ENCODE measurements around the gene ANKRD6. TPM values are rescaled to one million over a fixed set of nuclear protein-coding genes. Genes with fewer than 3 reads are reported as not detected.
A peak's percentile ranks its signal among the peaks of the same experiment; 100 is the strongest.

ANKRD6 gene
- total RNA-seq, 4 donors from 2014 or later, result 1.6 to 6.8 (median 2.9) TPM

DNA sequence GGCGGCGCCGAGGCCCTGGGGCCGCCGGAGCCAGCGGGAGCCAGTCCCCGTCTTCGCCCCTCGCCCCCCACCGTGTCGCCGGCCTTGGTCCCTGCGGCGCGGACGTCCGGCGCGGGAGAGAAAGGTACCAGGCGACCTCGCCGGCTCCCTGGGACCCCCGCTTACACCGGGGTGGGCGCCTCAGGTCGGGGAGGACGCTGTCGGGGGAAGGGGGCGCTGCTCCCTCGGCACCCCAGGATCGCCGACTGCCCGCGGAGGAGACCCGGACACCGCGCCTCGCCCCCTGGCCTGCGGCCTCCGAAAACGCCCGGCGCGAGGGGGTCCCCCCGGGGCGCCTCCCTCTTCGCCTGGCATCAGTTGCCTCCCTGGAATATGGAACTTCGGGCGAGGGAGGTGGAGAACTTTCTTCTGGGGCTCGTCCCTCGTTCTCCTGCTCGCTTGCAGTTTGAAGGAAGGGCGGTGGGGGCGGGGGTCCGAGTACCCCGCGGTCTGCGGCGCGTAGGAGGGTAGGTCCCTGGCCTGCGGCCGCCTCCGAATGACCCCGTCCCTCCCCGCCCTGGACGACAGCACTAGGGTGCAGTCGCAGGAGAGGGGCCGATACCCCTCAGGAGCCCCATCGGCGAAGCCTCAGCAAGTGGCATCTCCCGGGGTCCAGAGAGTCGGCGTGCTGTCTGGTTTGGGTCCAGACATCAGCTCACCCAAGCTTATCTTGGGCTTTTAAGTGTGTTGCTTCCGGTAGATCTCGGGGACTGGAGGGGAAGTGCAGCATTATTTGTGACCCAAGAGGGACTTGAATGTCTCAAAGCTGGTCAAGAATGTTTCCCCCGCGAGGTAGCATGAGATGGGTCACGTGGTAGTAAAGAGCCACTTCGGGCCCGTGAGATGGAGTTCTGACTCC lies 549 bp downstream of the ANKRD6 start:
- no peak for TF ChIP-seq POLR2A (IDR thresholded peaks at IDR 0.05)
- TF ChIP-seq CTCF (IDR thresholded peaks at IDR 0.05 in 4 of 5, conservative IDR thresholded peaks at IDR 0.05 in 1 of 5), result peak in 1 of 5 experiments; percentile 3
- Histone ChIP-seq H3K27me3 (no peaks in the 10 kb centered on the region), H3K9me3 (no peaks in the 10 kb centered on the region), H3K27ac (peak overlapping the region in 2 of 4 donors; percentile 34 to 56), H3K4me3 (peak overlapping the region; percentile 61 to 90 (median 74)), H3K4me1 (no peaks in the 10 kb centered on the region), H3K36me3 (no peaks in the 10 kb centered on the region)
- intact Hi-C loops (cut with DNase I; ENCODE audit: low total_unique reads) (loop anchor here (1.0 to 5.0 kb wide), 3 partner anchors 61 to 451 kb away; no protein-coding TSS in a partner anchor), in situ Hi-C loops (cut with MboI; ENCODE audit: low sequenced_read_pairs in 4 of 4) (loop anchor here in 2 of 4 donors (5.0 to 10.0 kb wide), 2 partner anchors 179 to 181 kb away; no protein-coding TSS in a partner anchor)
- DNase-seq (no peak), ATAC-seq (peak; percentile 38 to 56)

DNA sequence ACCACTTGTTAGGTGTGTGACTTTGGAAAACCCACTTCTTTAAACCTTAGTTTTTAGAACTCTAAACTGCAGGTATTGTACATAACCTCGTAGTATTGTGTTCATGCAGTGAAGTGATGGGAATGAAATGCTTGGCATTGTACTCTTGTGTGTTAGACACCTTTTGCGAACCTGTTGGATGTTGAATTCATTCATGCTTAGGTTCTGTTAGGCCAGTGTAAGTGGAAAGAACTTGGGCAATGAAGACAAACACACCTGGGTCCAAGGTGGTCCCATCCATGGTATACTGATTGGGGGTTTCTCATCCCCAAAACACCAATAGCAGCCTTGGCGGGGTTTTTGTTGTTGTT lies 1.2 kb downstream of the ANKRD6 start:
- in situ Hi-C loops (cut with MboI; ENCODE audit: low sequenced_read_pairs in 4 of 4), result loop anchor here in 2 of 4 donors (5.0 to 10.0 kb wide), 2 partner anchors 178 to 181 kb away; no protein-coding TSS in a partner anchor
- Histone ChIP-seq H3K27me3 (no peaks in the 10 kb centered on the region), H3K27ac (no peak overlapping the region), H3K9me3 (no peaks in the 10 kb centered on the region), H3K4me3 (peak overlapping the region in 3 of 4 donors; percentile 61 to 90 (median 78)), H3K4me1 (no peaks in the 10 kb centered on the region), H3K36me3 (no peaks in the 10 kb centered on the region)
- intact Hi-C loops (cut with DNase I; ENCODE audit: low total_unique reads), result loop anchor here (5.0 kb wide), 1 partner anchor 62 kb away; no protein-coding TSS in a partner anchor
- ATAC-seq, result peak in 1 of 2 donors; percentile 11
- DNase-seq, result no peak
- no peak for TF ChIP-seq CTCF (IDR thresholded peaks at IDR 0.05 in 4 of 5, conservative IDR thresholded peaks at IDR 0.05 in 1 of 5)
- no peak for TF ChIP-seq POLR2A (IDR thresholded peaks at IDR 0.05)

DNA sequence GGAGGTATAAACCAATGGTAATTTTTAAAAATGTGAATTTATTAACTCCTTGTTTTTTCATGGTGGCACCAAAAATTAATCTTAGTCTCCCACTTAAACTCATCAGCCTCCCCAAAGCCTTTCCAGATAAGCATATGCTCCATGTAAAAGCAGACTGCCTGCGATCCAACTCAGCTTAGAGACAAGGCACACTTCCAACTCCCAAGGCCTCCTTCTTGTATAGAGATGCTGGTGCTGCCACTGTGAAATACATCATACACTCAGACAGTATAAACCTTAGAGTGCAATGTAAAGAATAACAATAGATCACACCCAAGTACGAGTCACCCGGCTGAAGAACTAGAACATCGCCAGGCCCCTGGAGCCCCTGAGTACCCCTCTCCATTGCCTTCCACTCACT lies 2.0 kb downstream of the ANKRD6 start:
- H3K4me3 ChIP-seq, result no peak overlapping the region
- in situ Hi-C loops (cut with MboI; ENCODE audit: low sequenced_read_pairs in 4 of 4), result loop anchor here (5.0 to 10.0 kb wide), 3 partner anchors 172 to 180 kb away; no protein-coding TSS in a partner anchor
- H3K4me1 ChIP-seq, result no peaks in the 10 kb centered on the region
- ATAC-seq, result no peak
- H3K27ac ChIP-seq, result no peak overlapping the region
- no peaks in the 10 kb centered on the region for H3K36me3 ChIP-seq
- no peak for DNase-seq
- TF ChIP-seq POLR2A (IDR thresholded peaks at IDR 0.05) (no peak), CTCF (IDR thresholded peaks at IDR 0.05 in 4 of 5, conservative IDR thresholded peaks at IDR 0.05 in 1 of 5) (no peak)
- H3K27me3 ChIP-seq, result no peaks in the 10 kb centered on the region
- intact Hi-C loops (cut with DNase I; ENCODE audit: low total_unique reads), result loop anchor here (5.0 kb wide), 1 partner anchor 63 kb away; no protein-coding TSS in a partner anchor
- no peaks in the 10 kb centered on the region for H3K9me3 ChIP-seq

DNA sequence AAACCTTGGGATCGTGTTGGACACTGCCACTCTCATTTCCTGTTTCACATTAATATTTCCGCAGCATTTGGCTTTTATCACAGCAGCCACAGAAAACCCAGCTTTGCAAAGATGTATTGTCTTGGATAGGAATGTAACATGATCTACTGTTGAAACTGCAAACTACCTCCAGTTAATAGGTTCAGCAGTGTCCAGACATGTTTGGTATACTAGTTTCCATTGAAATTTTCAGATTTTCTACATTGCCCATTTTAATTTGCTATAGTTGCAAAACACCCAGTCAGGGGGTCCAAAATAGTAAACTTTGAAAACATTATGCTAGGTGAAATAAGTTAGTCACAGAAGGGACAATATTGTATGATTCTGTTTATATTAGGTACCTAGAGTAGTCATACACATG lies 3.3 kb downstream of the ANKRD6 start:
- Histone ChIP-seq H3K36me3 (no peaks in the 10 kb centered on the region), H3K4me3 (no peak overlapping the region), H3K4me1 (no peaks in the 10 kb centered on the region), H3K9me3 (no peaks in the 10 kb centered on the region), H3K27me3 (no peaks in the 10 kb centered on the region), H3K27ac (no peak overlapping the region)
- in situ Hi-C loops (cut with MboI; ENCODE audit: low sequenced_read_pairs in 4 of 4) (loop anchor here in 3 of 4 donors (5.0 to 10.0 kb wide), 3 partner anchors 171 to 179 kb away; no protein-coding TSS in a partner anchor), intact Hi-C loops (cut with DNase I; ENCODE audit: low total_unique reads) (no loop called here)
- TF ChIP-seq CTCF (IDR thresholded peaks at IDR 0.05 in 4 of 5, conservative IDR thresholded peaks at IDR 0.05 in 1 of 5) (no peak), POLR2A (IDR thresholded peaks at IDR 0.05) (no peak)
- no peak for DNase-seq
- ATAC-seq, result no peak
